ENCODE measurements around the gene FRZB.
"Not testable (repeated sequence)": the region's sequence is repeated elsewhere in the genome, so short reads cannot be mapped to it uniquely, and the experiment has no call there.

The FRZB gene

GRCh38 chr2:182866461-182867406, at the start of gene FRZB:
TSS of gene FRZB (minus strand) at chr2:182866637. CDS start at chr2:182866552, 85 bp downstream.
- no peak for DNase-seq (ENCODE audit: low read depth in 2 of 2)

- no peak for DNase-seq (ENCODE audit: low read depth in 2 of 2)
Measured at GRCh38 chr2:182915369-182916326, 49.2 kb upstream of the FRZB start.

GRCh38 chr2:182914852-182915251, 48.4 kb upstream of the FRZB start:
- no peak for DNase-seq (ENCODE audit: low read depth in 2 of 2)

- no peak for DNase-seq (ENCODE audit: low read depth in 2 of 2)
Measured at GRCh38 chr2:182913064-182913463, 46.6 kb upstream of the FRZB start.

- DNase-seq (ENCODE audit: low read depth in 2 of 2): no peak
Measured at GRCh38 chr2:182912518-182912915, 46.1 kb upstream of the FRZB start.

- no peak for DNase-seq (ENCODE audit: low read depth in 2 of 2)
Measured at GRCh38 chr2:182911813-182912517, 45.5 kb upstream of the FRZB start.

GRCh38 chr2:182910965-182911364, 44.5 kb upstream of the FRZB start:
- no peak for DNase-seq (ENCODE audit: low read depth in 2 of 2)

- no peak for DNase-seq (ENCODE audit: low read depth in 2 of 2)
Measured at GRCh38 chr2:182907081-182907830, 40.8 kb upstream of the FRZB start.

GRCh38 chr2:182906454-182906853, 40.0 kb upstream of the FRZB start:
- DNase-seq (ENCODE audit: low read depth in 2 of 2): no peak

GRCh38 chr2:182904844-182905243, 38.4 kb upstream of the FRZB start:
- no peak for DNase-seq (ENCODE audit: low read depth in 2 of 2)

GRCh38 chr2:182903566-182903965, 37.1 kb upstream of the FRZB start:
- no peak for DNase-seq (ENCODE audit: low read depth in 2 of 2)

- DNase-seq (ENCODE audit: low read depth in 2 of 2): no peak
Measured at GRCh38 chr2:182901748-182902147, 35.3 kb upstream of the FRZB start.

- no peak for DNase-seq (ENCODE audit: low read depth in 2 of 2)
Measured at GRCh38 chr2:182898718-182899117, 32.3 kb upstream of the FRZB start.

GRCh38 chr2:182897137-182897536, 30.7 kb upstream of the FRZB start:
- no peak for DNase-seq (ENCODE audit: low read depth in 2 of 2)

GRCh38 chr2:182895798-182896197, 29.4 kb upstream of the FRZB start:
- DNase-seq (ENCODE audit: low read depth in 2 of 2): no peak

GRCh38 chr2:182895169-182895568, 28.7 kb upstream of the FRZB start:
- no peak for DNase-seq (ENCODE audit: low read depth in 2 of 2)

- no peak for DNase-seq (ENCODE audit: low read depth in 2 of 2)
Measured at GRCh38 chr2:182894174-182894573, 27.7 kb upstream of the FRZB start.

- no peak for DNase-seq (ENCODE audit: low read depth in 2 of 2)
Measured at GRCh38 chr2:182893666-182894065, 27.2 kb upstream of the FRZB start.

- not testable (repeated sequence) for DNase-seq (ENCODE audit: low read depth in 2 of 2)
Measured at GRCh38 chr2:182893035-182893434, 26.6 kb upstream of the FRZB start.

GRCh38 chr2:182891611-182892010, 25.2 kb upstream of the FRZB start:
- no peak for DNase-seq (ENCODE audit: low read depth in 2 of 2)

GRCh38 chr2:182890773-182891378, 24.4 kb upstream of the FRZB start:
- no peak for DNase-seq (ENCODE audit: low read depth in 2 of 2)
